ENCODE results near the gene FAM193A.

- TF ChIP-seq ZNF114 (CRISPR knock-in tag; IDR thresholded peaks at IDR 0.05): no peak
- no peak for TF ChIP-seq CTCF (conservative IDR thresholded peaks at IDR 0.05; ENCODE audit: low read depth in 2 of 2)
- TF ChIP-seq STAT1 (IDR thresholded peaks at IDR 0.05; ENCODE audit: unreplicated experiment): no peak
- no peak for TF ChIP-seq POLR2AphosphoS5 (IDR thresholded peaks at IDR 0.05; ENCODE audit: low read depth)
- no peak for TF ChIP-seq EZH2phosphoT487 (IDR thresholded peaks at IDR 0.05; ENCODE audit: unreplicated experiment)
- no peak for TF ChIP-seq REST (IDR thresholded peaks at IDR 0.05; ENCODE audit: unreplicated experiment)
- no peak for TF ChIP-seq ETS1 (IDR thresholded peaks at IDR 0.05)
- no peak for TF ChIP-seq EZH2 (IDR thresholded peaks at IDR 0.05; ENCODE audit: low read depth, unreplicated experiment)
- no peak for TF ChIP-seq JUNB (IDR thresholded peaks at IDR 0.05; ENCODE audit: unreplicated experiment)
- TF ChIP-seq NANOG (IDR thresholded peaks at IDR 0.05; ENCODE audit: borderline replicate concordance): no peak
- TF ChIP-seq CREB1 (CRISPR knock-in tag; IDR thresholded peaks at IDR 0.05; ENCODE audit: low read depth): no peak
- no peak for TF ChIP-seq ZNF331 (CRISPR knock-in tag; IDR thresholded peaks at IDR 0.05; ENCODE audit: low read depth)
Observed at GRCh38 chr4:2546286-2546823, 9.9 kb downstream of the FAM193A start.
